ELR (cell line): Measurements from ENCODE around the gene SYNJ2.

Source experiments
- DNase-seq: peaks from one replicate; pipeline ENCODE4 v3.0.0-alpha.2; 2015; ENCODE audit warnings: low read depth

SYNJ2 gene

GRCh38 chr6:157998707-157999167, 17.1 kb downstream of the SYNJ2 start:
- DNase-seq = no peak

GRCh38 chr6:157999168-158000051, 17.7 kb downstream of the SYNJ2 start:
- DNase-seq = no peak

- no peak for DNase-seq
Observed at GRCh38 chr6:158000530-158001307, 19.1 kb downstream of the SYNJ2 start.

GRCh38 chr6:158002249-158002950, 20.7 kb downstream of the SYNJ2 start:
- no peak for DNase-seq

GRCh38 chr6:158002951-158003853, 21.5 kb downstream of the SYNJ2 start:
- peak; percentile 71 for DNase-seq

- DNase-seq = no peak
Observed at GRCh38 chr6:158003910-158004700, 22.4 kb downstream of the SYNJ2 start.

- no peak for DNase-seq
Observed at GRCh38 chr6:158004701-158005095, 23.0 kb downstream of the SYNJ2 start.

GRCh38 chr6:158005626-158006180, 24.0 kb downstream of the SYNJ2 start:
- DNase-seq = no peak

- no peak for DNase-seq
Observed at GRCh38 chr6:158006331-158006730, 24.7 kb downstream of the SYNJ2 start.

GRCh38 chr6:158006821-158007570, 25.3 kb downstream of the SYNJ2 start:
- no peak for DNase-seq

GRCh38 chr6:158008864-158009113, 27.1 kb downstream of the SYNJ2 start:
- DNase-seq = no peak

GRCh38 chr6:158009114-158009891, 27.6 kb downstream of the SYNJ2 start:
- DNase-seq = peak; percentile 36

- DNase-seq = no peak
Observed at GRCh38 chr6:158009935-158010585, 28.4 kb downstream of the SYNJ2 start.

GRCh38 chr6:158010591-158011477, 29.2 kb downstream of the SYNJ2 start:
- no peak for DNase-seq

GRCh38 chr6:158011478-158011920, 29.8 kb downstream of the SYNJ2 start:
- peak; percentile 40 for DNase-seq

- no peak for DNase-seq
Observed at GRCh38 chr6:158011980-158012566, 30.4 kb downstream of the SYNJ2 start.
